Esophagus mucosa (tissue), 1 donor: Measurements from ENCODE around the gene CSN1S1. TPM values are rescaled to one million over a fixed set of nuclear protein-coding genes. Genes with fewer than 3 reads are reported as not detected.

Source experiments
- ATAC-seq: fragments of 200-7000 bp; cut with Tn5 transposase; one replicate; pipeline ENCODE4 v1.9.1; 2020
- total RNA-seq: library from RNA; stranded (reverse); gene quantifications from one replicate; pipeline ENCODE4 v1.2.4, GENCODE V29; 2023
- donor health status: DM: yes; HTN: yes; CAD: no.

CSN1S1 gene
- total RNA-seq, 1 donor from 2014 or later = not detected

DNA sequence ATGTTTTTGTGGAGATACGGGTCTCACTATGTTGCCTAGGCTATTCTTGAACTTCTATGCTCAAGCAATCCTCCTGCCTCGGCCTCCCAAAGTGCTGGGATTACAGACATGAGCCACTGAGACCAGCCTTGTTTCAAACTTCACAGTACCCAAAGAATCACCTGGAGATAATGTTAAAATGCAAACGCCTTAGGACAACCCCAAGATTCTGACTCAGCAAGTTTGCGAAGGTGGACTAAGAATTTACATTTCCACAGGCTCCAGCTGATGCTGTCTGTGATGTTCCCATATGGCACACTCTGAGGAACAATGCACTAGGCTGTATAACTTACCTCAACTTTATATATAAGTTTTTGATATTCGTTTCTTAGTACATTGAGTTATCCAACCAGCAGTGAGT, 63.9 kb downstream of the CSN1S1 start:
- ATAC-seq = no peak

DNA sequence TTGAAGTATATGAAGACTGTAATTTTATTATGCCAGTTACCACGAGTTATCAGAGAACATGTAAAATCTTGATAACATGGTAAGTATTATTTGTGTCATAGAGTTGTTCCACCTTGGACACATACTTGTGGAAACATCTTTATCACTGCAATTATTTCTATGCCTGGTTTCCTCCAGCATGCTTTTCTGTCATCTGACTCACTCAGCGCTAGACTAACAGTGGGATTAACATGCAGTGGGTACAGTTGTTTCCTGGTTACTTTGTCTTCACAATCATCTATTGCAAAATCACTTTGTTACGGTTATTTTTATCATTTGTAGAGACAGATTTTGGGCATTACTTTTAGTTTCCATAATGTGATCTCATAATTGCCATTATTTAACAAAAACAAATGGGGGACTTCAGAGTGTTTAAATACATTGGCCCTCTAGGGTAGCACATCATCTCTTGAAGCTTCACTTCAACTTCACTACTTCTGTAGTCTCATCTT, 64.7 kb downstream of the CSN1S1 start, which contains the start of gene STATH:
Gene STATH, plus strand, starts transcription at position 441 of the 491 bp plus-strand sequence. CDS start 2,472 bp downstream, outside the sequence.
- peak; percentile 82 for ATAC-seq

Other genes with a start within 250 kb of the CSN1S1 start
- gene SULT1B1, start 170.4 kb upstream of the CSN1S1 start, total RNA-seq = 1.3 TPM
- gene SULT1E1, start 70.9 kb upstream of the CSN1S1 start, total RNA-seq = 0.52 TPM
- gene CSN2, start 34.7 kb downstream of the CSN1S1 start, total RNA-seq = not detected
- gene STATH, start 64.9 kb downstream of the CSN1S1 start, total RNA-seq = not detected
- gene HTN3, start 97.4 kb downstream of the CSN1S1 start, total RNA-seq = not detected
- gene HTN1, start 119.4 kb downstream of the CSN1S1 start, total RNA-seq = not detected
- not detected for gene PRR27, start 223.2 kb downstream of the CSN1S1 start, total RNA-seq